ENCODE data around the gene LYSMD2. TPM values are rescaled to one million over a fixed set of nuclear protein-coding genes. Genes with fewer than 3 reads are reported as not detected.

The LYSMD2 gene
- total RNA-seq, 2 experiments from 2014 or later = 21.8 to 22.4 TPM

GRCh38 chr15:51726302-51727073, 11.0 kb downstream of the LYSMD2 start:
- CTCF ChIA-PET = interaction anchor here (0.5 kb wide), 1 partner anchor 296 kb away, joined by 3 read pairs; no protein-coding TSS in a partner anchor
- POLR2A ChIA-PET = no interaction called here

DNA sequence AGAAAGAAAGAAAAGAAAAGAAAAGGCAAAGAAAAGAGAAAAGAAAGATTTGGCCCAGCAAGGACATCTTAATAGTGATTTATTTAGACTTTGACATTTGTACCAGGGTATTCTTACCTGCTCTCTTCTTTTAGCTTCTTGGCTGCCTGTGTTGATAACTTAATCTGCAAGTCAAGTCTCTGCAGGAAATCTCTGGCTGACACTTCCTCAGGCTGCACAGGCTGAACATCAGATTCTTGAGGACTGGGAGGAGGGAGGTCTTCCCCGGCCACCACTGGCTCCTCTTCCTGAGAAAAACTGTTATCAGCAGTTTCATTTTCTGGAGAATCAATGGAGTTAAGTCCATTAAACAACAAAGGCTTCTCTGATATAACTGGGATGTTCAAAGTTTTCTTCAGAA, 12.8 kb downstream of the LYSMD2 start:
- POLR2A ChIA-PET = no interaction called here
- CTCF ChIA-PET = no interaction called here

DNA sequence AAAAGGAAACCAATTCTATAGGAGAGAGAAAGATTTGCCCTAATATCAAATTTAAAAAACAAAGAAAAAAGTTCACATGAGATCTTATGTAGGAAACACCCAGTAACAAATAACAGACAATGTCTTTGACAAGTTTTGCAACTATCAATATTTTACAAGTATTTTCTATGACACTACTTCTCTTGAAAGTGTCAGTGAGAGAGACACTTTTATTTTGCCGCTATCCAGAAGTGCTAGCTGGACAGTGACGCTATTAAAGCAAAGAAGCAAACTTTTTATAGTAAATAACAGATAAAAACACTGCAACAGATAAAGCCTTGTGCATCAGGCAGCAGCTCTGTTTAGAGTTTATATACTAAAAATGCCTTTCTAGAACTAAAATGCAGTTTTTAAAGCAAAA, 13.3 kb downstream of the LYSMD2 start:
- CTCF ChIA-PET = no interaction called here
- POLR2A ChIA-PET = no interaction called here

GRCh38 chr15:51721199-51721960, 16.1 kb downstream of the LYSMD2 start:
- ChIA-PET CTCF (interaction anchor here (1.1 kb wide), 1 partner anchor 55 kb away, joined by 5 read pairs; no protein-coding TSS in a partner anchor), POLR2A (no interaction called here)

- ChIA-PET CTCF (no interaction called here), POLR2A (interaction anchor here (1.0 kb wide), 1 partner anchor 16 kb away, joined by 3 read pairs; no protein-coding TSS in a partner anchor)
Observed at GRCh38 chr15:51720201-51720995, 17.1 kb downstream of the LYSMD2 start.

GRCh38 chr15:51718746-51719145, 18.7 kb downstream of the LYSMD2 start:
- ChIA-PET CTCF (no interaction called here), POLR2A (no interaction called here)

GRCh38 chr15:51718219-51718618, 19.2 kb downstream of the LYSMD2 start:
- POLR2A ChIA-PET = no interaction called here
- CTCF ChIA-PET = no interaction called here

- POLR2A ChIA-PET = no interaction called here
- CTCF ChIA-PET = interaction anchor here (1.5 kb wide), 1 partner anchor 17 kb away, joined by 4 read pairs; no protein-coding TSS in a partner anchor
Observed at GRCh38 chr15:51714911-51715310, 22.5 kb downstream of the LYSMD2 start.

GRCh38 chr15:51714162-51714561, 23.3 kb downstream of the LYSMD2 start:
- ChIA-PET CTCF (interaction anchor here (1.5 kb wide), 1 partner anchor 17 kb away, joined by 4 read pairs; no protein-coding TSS in a partner anchor), POLR2A (no interaction called here)

GRCh38 chr15:51709031-51709430, 28.4 kb downstream of the LYSMD2 start:
- ChIA-PET POLR2A (no interaction called here), CTCF (no interaction called here)

- CTCF ChIA-PET = no interaction called here
Observed at GRCh38 chr15:51708013-51708412, 29.4 kb downstream of the LYSMD2 start.

GRCh38 chr15:51706926-51707608, 30.4 kb downstream of the LYSMD2 start:
- POLR2A ChIA-PET = no interaction called here
- CTCF ChIA-PET = no interaction called here

More at GRCh38 chr15:51708013-51708412, 29.4 kb downstream of the LYSMD2 start:
- POLR2A ChIA-PET = no interaction called here

DNA sequence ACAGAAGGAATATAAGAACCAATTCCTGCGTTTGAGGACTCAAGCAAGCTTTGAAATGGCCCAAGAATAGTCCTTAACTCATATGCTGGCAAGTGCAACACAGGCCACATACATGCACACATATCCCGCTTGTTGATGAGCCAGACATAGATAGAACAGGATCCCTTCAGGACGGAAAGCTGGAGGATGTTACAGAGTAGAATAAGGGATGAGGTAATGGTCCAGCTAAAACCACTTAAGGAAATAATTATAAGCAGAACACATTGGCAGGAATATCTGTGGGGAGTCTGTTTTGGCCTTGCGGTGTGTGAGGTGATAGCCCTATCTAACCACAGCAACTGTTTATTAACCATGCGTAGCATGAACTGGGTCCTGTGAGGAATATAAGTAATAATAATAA, 31.2 kb downstream of the LYSMD2 start:
- ChIA-PET POLR2A (no interaction called here), CTCF (interaction anchor here (1.0 kb wide), 1 partner anchor 70 kb away, joined by 7 read pairs; no protein-coding TSS in a partner anchor)

DNA sequence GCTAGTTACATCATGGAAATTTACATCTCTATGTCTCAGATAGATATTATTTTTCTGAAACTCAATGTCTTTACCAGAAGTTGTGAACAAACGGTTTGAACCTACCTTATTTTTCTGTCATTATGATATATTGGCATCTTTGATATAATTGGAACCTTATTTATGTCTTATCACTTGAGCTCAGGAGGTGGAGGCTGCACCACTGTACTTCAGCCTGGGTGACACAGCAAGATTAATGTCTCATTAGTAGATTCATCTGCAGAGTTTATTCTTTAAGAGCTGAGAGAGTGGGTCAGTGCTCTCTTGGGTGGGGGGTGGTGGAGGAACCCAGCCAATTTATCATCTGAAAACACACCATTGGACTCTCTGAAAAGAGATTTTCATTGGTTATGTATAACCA, 34.7 kb downstream of the LYSMD2 start:
- CTCF ChIA-PET = no interaction called here
- POLR2A ChIA-PET = no interaction called here

DNA sequence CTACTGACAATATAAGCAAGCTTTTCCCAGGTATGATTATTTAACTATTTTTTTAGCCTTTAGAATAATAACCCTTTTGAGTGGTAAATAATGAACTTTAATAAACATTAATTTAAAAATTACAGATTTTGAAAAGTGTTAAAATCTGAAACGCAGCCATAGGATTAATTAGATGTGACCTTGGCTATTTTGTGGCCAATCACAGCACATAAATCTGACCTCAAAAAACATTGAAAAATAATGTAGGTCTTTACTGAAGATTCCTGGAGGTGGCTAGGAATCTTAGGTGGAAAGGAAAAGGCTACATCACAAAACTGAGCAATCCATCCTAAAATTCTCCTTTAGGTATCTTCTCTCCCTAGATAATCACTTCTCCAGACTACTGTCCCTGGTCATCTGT, 38.1 kb downstream of the LYSMD2 start:
- ChIA-PET CTCF (no interaction called here), POLR2A (no interaction called here)

DNA sequence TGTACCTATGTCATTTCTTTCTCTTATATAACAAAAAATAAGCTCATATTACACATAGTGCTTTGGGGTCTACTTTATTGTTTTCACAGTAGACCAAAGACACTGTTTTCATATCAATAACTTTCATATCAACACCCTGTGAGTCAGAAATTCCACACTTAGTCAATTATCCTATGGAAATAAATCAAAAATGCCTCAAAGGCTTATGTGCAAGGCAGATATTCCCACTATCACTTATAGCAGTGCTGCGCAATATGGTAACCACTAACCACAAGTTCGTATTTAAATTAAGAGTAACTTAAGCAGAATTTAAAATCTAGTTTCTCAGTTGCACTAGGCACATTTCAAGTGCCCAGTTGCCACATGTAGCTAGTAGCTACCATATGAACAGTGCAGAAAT, 40.3 kb downstream of the LYSMD2 start:
- CTCF ChIA-PET = no interaction called here

DNA sequence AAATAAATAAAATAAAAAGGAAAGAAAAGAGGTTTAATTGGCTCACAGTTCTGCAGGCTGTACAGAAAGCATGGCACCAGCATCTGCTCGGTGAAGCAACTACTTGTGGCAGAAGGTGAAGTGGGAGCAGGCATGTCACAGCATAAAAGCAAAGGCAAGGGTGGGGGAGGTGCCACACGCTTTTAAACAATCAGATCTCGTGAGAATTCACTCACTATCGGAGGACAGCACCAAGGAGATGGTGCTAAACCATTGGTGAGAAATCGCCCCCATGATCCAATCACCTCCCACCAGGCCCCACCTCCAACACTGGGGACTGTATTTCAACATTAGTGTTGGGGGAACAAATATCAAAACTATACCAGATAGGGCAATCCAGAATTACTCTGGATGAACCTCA, 40.9 kb downstream of the LYSMD2 start:
- POLR2A ChIA-PET = no interaction called here
- CTCF ChIA-PET = no interaction called here

More for the DNA sequence above, 40.3 kb downstream of the LYSMD2 start:
- POLR2A ChIA-PET = no interaction called here

DNA sequence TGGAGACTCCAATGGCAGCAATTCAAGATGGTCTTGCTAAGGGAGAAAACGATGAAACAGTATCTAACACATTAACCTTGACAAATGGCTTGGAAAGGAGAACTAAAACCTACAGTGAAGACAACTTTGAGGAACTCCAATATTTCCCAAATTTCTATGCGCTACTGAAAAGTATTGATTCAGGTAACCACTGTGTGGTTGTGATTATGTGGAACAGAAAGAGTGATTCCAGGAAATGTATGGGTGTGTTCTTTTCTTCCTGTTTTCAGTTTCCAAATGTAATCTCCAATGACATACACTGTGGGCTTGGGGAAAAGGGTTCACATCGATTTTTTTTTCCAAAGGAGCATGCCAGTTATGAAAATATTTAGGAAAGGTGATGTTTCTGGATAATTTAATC, 45.3 kb downstream of the LYSMD2 start:
- ChIA-PET POLR2A (no interaction called here), CTCF (no interaction called here)

GRCh38 chr15:51688863-51689262, 48.6 kb downstream of the LYSMD2 start:
- ChIA-PET CTCF (no interaction called here), POLR2A (no interaction called here)

GRCh38 chr15:51687565-51687964, 49.9 kb downstream of the LYSMD2 start:
- ChIA-PET POLR2A (no interaction called here), CTCF (no interaction called here)
